NCI-H1105 (cell line): ENCODE measurements around the gene ARHGEF18.
"Not testable (repeated sequence)": the region's sequence is repeated elsewhere in the genome, so short reads cannot be mapped to it uniquely, and the experiment has no call there.

ENCODE experiments used
- DNase-seq: peaks from one replicate; lab custom pipeline; 2025; lab: John Stamatoyannopoulos, UW

Gene ARHGEF18

GRCh38 chr19:7348587-7349230, at the start of gene ARHGEF18:
Gene ARHGEF18, plus strand, starts transcription at chr19:7348937. Its CDS starts 13,954 bp downstream, at chr19:7362891.
- DNase-seq = no peak

- no peak for DNase-seq
These were observed 47.2 kb upstream of the ARHGEF18 start for GRCh38 chr19:7301525-7301924.

- DNase-seq = no peak
These were observed 45.3 kb upstream of the ARHGEF18 start for GRCh38 chr19:7303470-7303869.

GRCh38 chr19:7304200-7304599, 44.5 kb upstream of the ARHGEF18 start:
- no peak for DNase-seq

- DNase-seq = no peak
These were observed 41.0 kb upstream of the ARHGEF18 start for GRCh38 chr19:7307590-7308218.

GRCh38 chr19:7308327-7308726, 40.4 kb upstream of the ARHGEF18 start:
- DNase-seq = not testable (repeated sequence)

- DNase-seq = no peak
These were observed 36.8 kb upstream of the ARHGEF18 start for GRCh38 chr19:7311911-7312310.

- no peak for DNase-seq
These were observed 35.9 kb upstream of the ARHGEF18 start for GRCh38 chr19:7312816-7313215.

GRCh38 chr19:7318176-7318575, 30.6 kb upstream of the ARHGEF18 start:
- DNase-seq = no peak

- no peak for DNase-seq
These were observed 22.4 kb upstream of the ARHGEF18 start for GRCh38 chr19:7326105-7326877.

GRCh38 chr19:7327802-7328201, 20.9 kb upstream of the ARHGEF18 start:
- DNase-seq = no peak

GRCh38 chr19:7328647-7329046, 20.1 kb upstream of the ARHGEF18 start:
- no peak for DNase-seq

GRCh38 chr19:7331446-7331845, 17.3 kb upstream of the ARHGEF18 start:
- DNase-seq = no peak

GRCh38 chr19:7333198-7334118, 15.3 kb upstream of the ARHGEF18 start:
- no peak for DNase-seq

- no peak for DNase-seq
These were observed 12.3 kb upstream of the ARHGEF18 start for GRCh38 chr19:7336321-7336973.

GRCh38 chr19:7337380-7338194, 11.2 kb upstream of the ARHGEF18 start:
- no peak for DNase-seq

- peak; percentile 59 for DNase-seq
These were observed 7.5 kb upstream of the ARHGEF18 start for GRCh38 chr19:7340959-7341837.

GRCh38 chr19:7342143-7342542, 6.6 kb upstream of the ARHGEF18 start:
- no peak for DNase-seq

GRCh38 chr19:7346488-7346971, 2.2 kb upstream of the ARHGEF18 start:
- DNase-seq = no peak
